Spleen (tissue), 11 donors: Measurements from ENCODE around the gene TCF19. TPM values are rescaled to one million over a fixed set of nuclear protein-coding genes. Genes with fewer than 3 reads are reported as not detected.

Experiments
- DNase-seq: peaks from one replicate; pipeline ENCODE4 v3.0.0-alpha.2; 2020
- H3K27ac ChIP-seq, 8 donors: fragments of 200-600 bp; sonication (generic) in 7 of 8; 1 replicate in 4 of 8; 2 replicates in 4 of 8; pipeline versions ENCODE4 v1.5.0 to v1.8.0; 2016 to 2021; ENCODE audit warnings: inconsistent platforms in 4 of 8, mild to moderate bottlenecking in 4 of 8, moderate library complexity in 1 of 8
- H3K27me3 ChIP-seq, 7 donors: fragments of 200-600 bp; sonication (generic) in 6 of 7; replicated peaks in 1 of 7; 1 replicate in 4 of 7; 2 replicates in 3 of 7; pipeline versions ENCODE4 v1.5.0 to v1.8.0; 2016 to 2021; ENCODE audit warnings: inconsistent platforms in 3 of 7, mild to moderate bottlenecking in 1 of 7
- H3K36me3 ChIP-seq, 6 donors: fragments of 200-600 bp; sonication (generic) in 5 of 6; 1 replicate in 4 of 6; 2 replicates in 2 of 6; pipeline versions ENCODE4 v1.5.0 to v1.8.0; 2016 to 2021; ENCODE audit warnings: inconsistent platforms in 2 of 6
- H3K4me1 ChIP-seq, 6 donors: fragments of 200-600 bp; sonication (generic) in 5 of 6; 1 replicate in 3 of 6; 2 replicates in 3 of 6; pipeline versions ENCODE4 v1.5.0 to v1.8.0; 2016 to 2021; ENCODE audit warnings: inconsistent platforms in 3 of 6
- H3K4me3 ChIP-seq, 8 donors: fragments of 200-600 bp; sonication (generic) in 7 of 8; 1 replicate in 4 of 8; 2 replicates in 4 of 8; pipeline versions ENCODE4 v1.5.0 to v1.8.0; 2016 to 2021; ENCODE audit warnings: inconsistent platforms in 4 of 8, mild to moderate bottlenecking in 4 of 8, moderate library complexity in 2 of 8
- H3K9me3 ChIP-seq, 8 donors: fragments of 200-600 bp; sonication (generic) in 7 of 8; 1 replicate in 4 of 8; 2 replicates in 4 of 8; pipeline versions ENCODE4 v1.5.0 to v1.8.0; 2016 to 2021; ENCODE audit warnings: inconsistent platforms in 4 of 8
- POLR2A ChIP-seq, 3 donors: fragments of 450-650 bp; IDR thresholded peaks; one replicate each; pipeline ENCODE4 v1.5.1; 2017; ENCODE audit warnings: antibody characterized with exemption in 3 of 3, mild to moderate bottlenecking in 1 of 3
- POLR2AphosphoS5 ChIP-seq, 3 donors: sonication (generic); formaldehyde crosslinking; IDR thresholded peaks; one replicate each; pipeline ENCODE4 v1.5.1; 2017; ENCODE audit warnings: antibody characterized with exemption in 3 of 3
- WGBS, 5 donors: extraction: QIAGEN DNeasy Blood & Tissue Kit in 3 of 5; methylation state at CpG; one replicate each; pipeline versions ENCODE4 v1.1.5 to v1.1.7; 2013 to 2018; 5-methylcytosine and 5-hydroxymethylcytosine counted together
- intact Hi-C: fragments of 100-400 bp; cut with DNase I; formaldehyde crosslinking; loops from one replicate; pipeline ENCODE4 v1.15.0; 2023; ENCODE audit warnings: low total_unique reads
- polyA plus RNA-seq, 3 donors: library from polyadenylated mRNA; stranded (reverse); fragments of 200-250 nt; gene quantifications; one replicate each; pipeline ENCODE4 v1.2.1, GENCODE V29; 2013
- total RNA-seq, 7 donors: library from RNA; depleted of rRNA in 3 of 7; stranded (reverse); fragments of >200 nt in 3 of 7; fragmentation: NEBNext Ultra II Directional in 4 of 7; extraction: Animal tissue kit (Norgen Biotek cat#: 25700) in 4 of 7; gene quantifications; one replicate each; pipeline versions ENCODE4 v1.1.0 to v1.2.1, GENCODE V29; 2016 to 2021
- TF ChIP-seq, protein P1 (sequence below), 11 experiments: fragments of 200-600 bp in 7 of 11; fragments of 450-650 bp in 4 of 11; sonication (generic) in 4 of 11; IDR thresholded peaks in 8 of 11; conservative IDR thresholded peaks in 3 of 11; 1 replicate in 7 of 11; 2 replicates in 4 of 11; pipeline versions ENCODE4 v1.4.0 to v1.8.0; 2016 to 2021; ENCODE audit warnings: antibody characterized with exemption in 11 of 11, inconsistent platforms in 4 of 11, mild to moderate bottlenecking in 1 of 11
- donor health status: healthy with polysubstance abuse.
- donor health status: DM: no; HTN: no; CAD: no; lungs with moderate emphysema.
- donor health status: DM: no; HTN: no; CAD: no.
- donor health status: Bipolar disorder and iron deficiency.
- donor health status: healthy.
- donor health status: DM: no; HTN: no; CAD: no.
- donor health status: DM: yes; HTN: yes; CAD: no.

TCF19 gene
- total and polyA plus RNA-seq, 10 donors, result 6.2 to 12.6 (median 9.3) TPM

DNA sequence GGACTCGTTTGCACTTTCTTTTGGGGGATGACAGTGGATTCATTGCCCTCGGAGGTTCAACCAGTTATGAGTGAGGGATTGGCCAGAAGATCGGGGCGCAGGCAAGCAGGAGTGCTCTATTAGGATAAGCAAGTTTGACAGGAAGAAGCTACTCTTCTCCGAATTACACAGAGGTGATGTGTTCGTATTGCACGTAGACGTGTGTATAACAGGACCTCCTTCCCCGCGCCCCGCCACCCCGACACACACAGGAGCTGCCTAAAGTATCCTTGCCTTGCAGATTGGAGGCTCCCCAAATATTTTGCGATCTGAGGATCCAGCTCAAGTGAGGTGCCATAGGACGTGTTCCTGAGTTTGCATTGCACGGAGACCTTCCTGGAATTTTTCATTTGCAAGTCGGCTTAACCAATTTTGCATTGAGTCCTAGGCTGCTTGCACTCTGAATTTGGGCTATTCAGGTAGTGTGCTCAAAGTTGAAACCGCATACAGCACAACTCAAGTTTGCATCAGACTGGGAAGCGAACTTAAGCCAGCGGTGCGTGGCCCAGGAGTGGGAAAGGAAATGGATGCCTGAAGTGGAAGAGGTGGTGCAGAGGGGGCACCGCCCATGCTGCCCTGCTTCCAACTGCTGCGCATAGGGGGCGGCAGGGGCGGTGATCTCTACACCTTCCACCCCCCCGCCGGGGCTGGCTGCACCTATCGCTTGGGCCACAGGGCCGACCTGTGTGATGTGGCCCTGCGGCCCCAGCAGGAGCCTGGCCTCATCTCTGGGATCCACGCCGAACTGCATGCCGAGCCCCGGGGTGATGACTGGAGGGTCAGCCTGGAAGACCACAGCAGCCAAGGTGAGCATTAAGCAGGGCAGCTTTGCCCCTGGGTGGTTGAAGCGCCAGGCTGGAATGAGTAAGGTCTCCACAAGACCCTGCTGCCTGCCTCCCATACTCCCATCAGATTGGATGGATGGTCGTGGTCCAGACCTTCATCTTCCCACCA, 770 bp downstream of the TCF19 start:
- Histone ChIP-seq H3K27me3 (no peaks in the 10 kb centered on the region), H3K36me3 (peaks cover 0 to 45% (median 4%) of the 10 kb centered on the region in 6 donors), H3K4me3 (peak overlapping the region; percentile 63 to 94 (median 84)), H3K4me1 (peaks cover 11 to 38% (median 25%) of the 10 kb centered on the region in 6 donors), H3K27ac (peak overlapping the region in 5 of 8 donors; percentile 79 to 90 (median 84)), H3K9me3 (no peaks in the 10 kb centered on the region)
- intact Hi-C loops, result no loop called here
- DNase-seq, result peak; percentile 79
- TF ChIP-seq, protein P1, sequence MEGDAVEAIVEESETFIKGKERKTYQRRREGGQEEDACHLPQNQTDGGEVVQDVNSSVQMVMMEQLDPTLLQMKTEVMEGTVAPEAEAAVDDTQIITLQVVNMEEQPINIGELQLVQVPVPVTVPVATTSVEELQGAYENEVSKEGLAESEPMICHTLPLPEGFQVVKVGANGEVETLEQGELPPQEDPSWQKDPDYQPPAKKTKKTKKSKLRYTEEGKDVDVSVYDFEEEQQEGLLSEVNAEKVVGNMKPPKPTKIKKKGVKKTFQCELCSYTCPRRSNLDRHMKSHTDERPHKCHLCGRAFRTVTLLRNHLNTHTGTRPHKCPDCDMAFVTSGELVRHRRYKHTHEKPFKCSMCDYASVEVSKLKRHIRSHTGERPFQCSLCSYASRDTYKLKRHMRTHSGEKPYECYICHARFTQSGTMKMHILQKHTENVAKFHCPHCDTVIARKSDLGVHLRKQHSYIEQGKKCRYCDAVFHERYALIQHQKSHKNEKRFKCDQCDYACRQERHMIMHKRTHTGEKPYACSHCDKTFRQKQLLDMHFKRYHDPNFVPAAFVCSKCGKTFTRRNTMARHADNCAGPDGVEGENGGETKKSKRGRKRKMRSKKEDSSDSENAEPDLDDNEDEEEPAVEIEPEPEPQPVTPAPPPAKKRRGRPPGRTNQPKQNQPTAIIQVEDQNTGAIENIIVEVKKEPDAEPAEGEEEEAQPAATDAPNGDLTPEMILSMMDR (IDR thresholded peaks at IDR 0.05 in 8 of 11, conservative IDR thresholded peaks at IDR 0.05 in 3 of 11), result no peak
- TF ChIP-seq POLR2A (IDR thresholded peaks at IDR 0.05) (no peak), POLR2AphosphoS5 (IDR thresholded peaks at IDR 0.05) (no peak)
- WGBS, 5 donors, result 3 to 26% (median 21%) methylated on average over 21 to 35 of the region's 35 CpGs

DNA sequence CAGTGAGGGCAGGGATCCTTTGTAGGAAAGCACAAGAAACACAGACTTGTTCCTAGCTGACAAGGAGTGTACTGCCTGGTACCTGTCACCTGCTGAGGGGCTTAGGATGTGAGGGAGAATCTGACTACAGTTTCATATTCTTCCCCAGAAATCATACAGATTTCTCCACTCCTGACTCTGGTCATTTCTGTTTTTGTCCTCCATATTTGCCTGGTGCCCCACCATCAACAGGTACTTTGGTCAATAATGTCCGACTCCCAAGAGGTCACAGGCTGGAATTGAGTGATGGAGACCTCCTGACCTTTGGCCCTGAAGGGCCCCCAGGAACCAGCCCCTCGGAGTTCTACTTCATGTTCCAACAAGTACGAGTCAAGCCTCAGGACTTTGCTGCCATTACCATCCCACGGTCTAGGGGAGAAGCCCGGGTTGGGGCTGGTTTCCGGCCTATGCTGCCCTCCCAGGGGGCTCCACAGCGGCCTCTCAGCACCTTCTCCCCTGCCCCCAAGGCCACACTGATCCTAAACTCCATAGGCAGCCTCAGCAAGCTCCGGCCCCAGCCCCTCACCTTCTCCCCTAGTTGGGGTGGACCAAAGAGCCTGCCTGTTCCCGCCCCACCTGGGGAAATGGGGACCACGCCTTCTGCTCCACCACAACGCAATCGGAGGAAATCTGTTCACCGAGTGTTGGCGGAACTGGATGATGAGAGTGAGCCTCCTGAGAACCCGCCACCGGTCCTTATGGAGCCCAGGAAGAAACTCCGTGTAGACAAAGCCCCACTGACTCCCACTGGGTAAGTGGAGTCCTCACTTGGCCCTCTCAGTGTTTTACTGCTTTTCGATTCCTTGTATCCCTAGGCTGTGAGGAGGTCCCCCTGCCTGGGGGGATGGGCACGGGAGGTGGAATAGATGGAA, 3.1 kb downstream of the TCF19 start:
- no peak for DNase-seq
- WGBS, 5 donors, result 92 to 95% (median 94%) methylated on average over 16 to 19 of the region's 19 CpGs
- intact Hi-C loops, result no loop called here
- Histone ChIP-seq H3K4me3 (no peak overlapping the region), H3K4me1 (peaks cover 11 to 37% (median 26%) of the 10 kb centered on the region in 6 donors), H3K27ac (no peak overlapping the region), H3K9me3 (no peaks in the 10 kb centered on the region), H3K27me3 (no peaks in the 10 kb centered on the region), H3K36me3 (peaks cover 0 to 24% (median 0%) of the 10 kb centered on the region in 6 donors)
- TF ChIP-seq POLR2AphosphoS5 (IDR thresholded peaks at IDR 0.05), result no peak
- no peak for TF ChIP-seq POLR2A (IDR thresholded peaks at IDR 0.05)
- TF ChIP-seq, protein P1 (IDR thresholded peaks at IDR 0.05 in 8 of 11, conservative IDR thresholded peaks at IDR 0.05 in 3 of 11), result no peak

DNA sequence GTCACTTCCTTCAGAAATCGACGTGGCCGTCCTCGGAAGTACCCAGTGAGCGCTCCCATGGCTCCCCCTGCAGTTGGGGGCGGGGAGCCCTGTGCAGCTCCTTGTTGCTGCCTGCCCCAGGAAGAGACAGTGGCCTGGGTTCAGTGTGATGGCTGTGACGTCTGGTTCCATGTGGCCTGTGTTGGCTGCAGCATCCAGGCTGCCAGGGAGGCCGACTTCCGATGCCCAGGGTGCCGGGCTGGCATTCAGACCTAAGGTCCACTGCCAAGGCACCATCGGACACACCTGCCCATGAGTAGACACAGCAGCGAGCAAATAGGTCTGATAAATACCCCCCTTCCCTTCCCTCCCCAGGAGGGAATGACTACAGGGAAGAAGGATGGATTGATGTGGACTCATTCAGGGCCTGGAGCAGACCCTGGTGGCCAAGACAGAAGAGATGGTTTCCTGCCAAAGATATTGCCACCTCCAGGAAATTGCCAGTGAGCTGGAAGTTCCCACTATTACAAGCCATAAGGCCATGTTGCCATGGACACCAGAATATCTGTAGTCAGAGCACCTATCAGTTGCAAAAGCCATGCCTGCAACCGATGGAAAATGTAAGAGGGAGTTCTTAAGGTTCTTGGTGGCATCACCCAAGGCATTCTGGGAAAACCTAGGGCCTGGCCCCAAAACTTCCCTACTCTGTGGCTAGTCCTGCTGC, 4.2 kb downstream of the TCF19 start:
- DNase-seq, result peak; percentile 9
- Histone ChIP-seq H3K36me3 (peaks cover 0 to 22% (median 0%) of the 10 kb centered on the region in 6 donors), H3K4me3 (no peak overlapping the region), H3K9me3 (no peaks in the 10 kb centered on the region), H3K27me3 (no peaks in the 10 kb centered on the region), H3K27ac (no peak overlapping the region), H3K4me1 (peaks cover 6 to 26% (median 17%) of the 10 kb centered on the region in 6 donors)
- WGBS, 5 donors, result 87 to 94% (median 89%) methylated on average over 6 to 13 of the region's 13 CpGs
- TF ChIP-seq POLR2AphosphoS5 (IDR thresholded peaks at IDR 0.05) (no peak), POLR2A (IDR thresholded peaks at IDR 0.05) (no peak)
- TF ChIP-seq, protein P1 (IDR thresholded peaks at IDR 0.05 in 8 of 11, conservative IDR thresholded peaks at IDR 0.05 in 3 of 11), result no peak
- intact Hi-C loops, result no loop called here
